ENCODE measurements around the gene PRTN3.
"Not testable (repeated sequence)": the region's sequence is repeated elsewhere in the genome, so short reads cannot be mapped to it uniquely, and the experiment has no call there.

PRTN3 gene

DNA sequence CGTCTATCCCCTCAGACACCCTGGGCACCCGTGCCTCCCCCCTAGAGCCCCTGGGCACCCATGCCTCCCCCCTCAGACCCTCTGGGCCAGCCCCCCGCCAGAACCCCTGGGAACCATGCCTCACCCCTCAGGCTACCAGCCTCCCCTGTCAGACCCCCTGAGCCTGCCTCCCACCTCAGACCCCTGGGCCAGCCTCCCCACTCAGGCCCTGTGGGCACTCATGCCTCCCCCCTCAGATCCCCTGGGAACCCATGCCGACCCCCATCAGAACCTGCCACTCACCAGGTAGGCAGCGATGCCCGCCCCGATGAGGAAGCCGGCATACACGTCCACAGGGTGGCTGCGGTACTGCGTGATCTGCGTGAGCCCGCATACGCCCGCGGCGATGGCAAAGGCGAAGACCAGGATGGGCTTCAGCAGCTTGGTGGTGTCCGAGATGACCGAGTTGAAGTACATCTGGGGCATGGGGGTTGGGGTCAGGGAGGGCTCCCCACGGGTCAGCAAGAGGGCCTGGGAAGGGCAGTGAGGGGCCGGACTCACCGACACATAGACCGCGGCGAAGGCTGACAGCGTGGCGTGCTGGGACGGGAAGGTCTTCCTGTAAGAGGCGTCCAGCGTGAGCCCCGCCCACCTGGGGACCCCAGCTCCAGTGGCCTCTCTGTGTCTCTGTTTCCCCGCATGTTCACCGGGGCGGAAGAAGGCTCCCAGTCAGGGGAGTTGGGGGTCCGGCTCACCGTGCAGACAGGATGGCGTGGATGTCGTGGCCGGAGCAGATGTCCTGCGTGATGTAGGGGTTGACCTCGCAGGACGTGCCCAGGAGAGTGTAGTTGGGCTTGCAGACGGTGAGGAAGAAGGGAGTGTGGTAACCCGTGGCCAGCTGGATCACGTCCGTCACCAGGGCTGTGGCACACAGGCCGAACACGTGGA, 26.4 kb upstream of the PRTN3 start:
- H3K27ac ChIP-seq (ENCODE audit: low read depth, low read length): no peak overlapping the region
- no peak overlapping the region for H2AK5ac ChIP-seq (ENCODE audit: low read length)
- no peak overlapping the region for H3K4me2 ChIP-seq (ENCODE audit: low read length)
- no peak overlapping the region for H3K23ac ChIP-seq (ENCODE audit: low read length)
- DNase-seq: no peak
- no CpG with 5 or more reads among the region's 49 CpGs for WGBS (ENCODE audit: extremely low coverage, insufficient coverage, low lambda C conversion rate)
- H3K27me3 ChIP-seq (ENCODE audit: insufficient read depth, low read length, poor library complexity): no peaks in the 10 kb centered on the region
- H3K36me3 ChIP-seq (ENCODE audit: control insufficient read depth, insufficient read depth, low read length): peaks cover 12% of the 10 kb centered on the region
- H3K4ac ChIP-seq (ENCODE audit: low read depth, low read length): no peak overlapping the region
- H2BK5ac ChIP-seq (ENCODE audit: low read length): no peak overlapping the region
- H3K79me1 ChIP-seq (ENCODE audit: low read length): no peaks in the 10 kb centered on the region
- H3K4me3 ChIP-seq (ENCODE audit: low read length): no peak overlapping the region
- H3K4me1 ChIP-seq (ENCODE audit: control insufficient read depth, low read depth, low read length): no peaks in the 10 kb centered on the region
- no peak overlapping the region for H4K5ac ChIP-seq (ENCODE audit: low read length)
- no peaks in the 10 kb centered on the region for H3K79me2 ChIP-seq (ENCODE audit: control insufficient read depth, insufficient read depth, low read length)
- no peak overlapping the region for H3K9ac ChIP-seq (ENCODE audit: low read length)
- H2BK120ac ChIP-seq (ENCODE audit: low read depth, low read length): no peak overlapping the region
- no peak overlapping the region for H3K18ac ChIP-seq (ENCODE audit: low read length)
- H4K8ac ChIP-seq (ENCODE audit: low read depth, low read length): no peak overlapping the region
- H2BK15ac ChIP-seq (replicated peaks; ENCODE audit: low read depth): no peak overlapping the region
- no peak overlapping the region for H3K56ac ChIP-seq (ENCODE audit: low read length)

DNA sequence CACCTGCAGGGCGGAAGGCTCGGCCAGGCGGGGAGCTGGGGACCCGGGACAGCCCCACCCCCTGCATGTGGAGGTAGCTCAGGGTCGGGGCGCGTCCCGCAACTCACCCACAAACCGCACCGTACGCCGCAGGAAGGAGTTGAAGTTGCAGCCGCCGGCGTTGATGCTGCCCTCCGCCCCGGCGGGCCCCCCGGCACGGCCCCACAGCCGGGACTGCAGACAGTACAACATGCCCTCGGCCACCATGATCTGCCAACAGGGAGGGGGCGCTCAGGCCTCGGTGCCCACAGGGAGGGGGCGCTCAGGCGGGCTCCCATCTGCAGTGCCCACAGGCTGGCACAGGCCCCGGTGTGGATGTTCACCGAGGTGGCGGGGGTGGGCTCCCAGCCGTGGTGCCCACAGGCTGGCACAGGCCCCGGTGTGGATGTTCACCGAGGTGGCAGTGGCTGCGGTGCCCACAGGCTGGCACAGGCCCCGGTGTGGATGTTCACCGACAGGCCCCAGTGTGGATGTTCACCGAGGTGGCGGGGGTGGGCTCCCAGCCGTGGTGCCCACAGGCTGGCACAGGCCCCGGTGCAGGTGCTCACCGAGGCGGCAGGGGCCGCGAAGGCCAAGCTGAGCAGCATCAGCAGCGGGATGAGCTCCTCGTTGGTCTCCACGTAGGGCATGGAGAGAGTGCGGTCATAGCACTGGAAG, 25.6 kb upstream of the PRTN3 start:
- DNase-seq: no peak
- no peaks in the 10 kb centered on the region for H3K4me1 ChIP-seq (ENCODE audit: control insufficient read depth, low read depth, low read length)
- H3K27me3 ChIP-seq (ENCODE audit: insufficient read depth, low read length, poor library complexity): no peaks in the 10 kb centered on the region
- H3K4ac ChIP-seq (ENCODE audit: low read depth, low read length): no peak overlapping the region
- no peak overlapping the region for H4K5ac ChIP-seq (ENCODE audit: low read length)
- H2AK5ac ChIP-seq (ENCODE audit: low read length): no peak overlapping the region
- H3K27ac ChIP-seq (ENCODE audit: low read depth, low read length): no peak overlapping the region
- no peak overlapping the region for H3K9ac ChIP-seq (ENCODE audit: low read length)
- WGBS (ENCODE audit: extremely low coverage, insufficient coverage, low lambda C conversion rate): no CpG with 5 or more reads among the region's 47 CpGs
- H3K18ac ChIP-seq (ENCODE audit: low read length): no peak overlapping the region
- H3K36me3 ChIP-seq (ENCODE audit: control insufficient read depth, insufficient read depth, low read length): peaks cover 10% of the 10 kb centered on the region
- H4K8ac ChIP-seq (ENCODE audit: low read depth, low read length): no peak overlapping the region
- H2BK15ac ChIP-seq (replicated peaks; ENCODE audit: low read depth): no peak overlapping the region
- no peak overlapping the region for H3K4me3 ChIP-seq (ENCODE audit: low read length)
- H2BK120ac ChIP-seq (ENCODE audit: low read depth, low read length): no peak overlapping the region
- no peak overlapping the region for H3K23ac ChIP-seq (ENCODE audit: low read length)
- H3K4me2 ChIP-seq (ENCODE audit: low read length): no peak overlapping the region
- H2BK5ac ChIP-seq (ENCODE audit: low read length): no peak overlapping the region
- H3K79me2 ChIP-seq (ENCODE audit: control insufficient read depth, insufficient read depth, low read length): no peaks in the 10 kb centered on the region
- H3K56ac ChIP-seq (ENCODE audit: low read length): no peak overlapping the region
- H3K79me1 ChIP-seq (ENCODE audit: low read length): no peaks in the 10 kb centered on the region

DNA sequence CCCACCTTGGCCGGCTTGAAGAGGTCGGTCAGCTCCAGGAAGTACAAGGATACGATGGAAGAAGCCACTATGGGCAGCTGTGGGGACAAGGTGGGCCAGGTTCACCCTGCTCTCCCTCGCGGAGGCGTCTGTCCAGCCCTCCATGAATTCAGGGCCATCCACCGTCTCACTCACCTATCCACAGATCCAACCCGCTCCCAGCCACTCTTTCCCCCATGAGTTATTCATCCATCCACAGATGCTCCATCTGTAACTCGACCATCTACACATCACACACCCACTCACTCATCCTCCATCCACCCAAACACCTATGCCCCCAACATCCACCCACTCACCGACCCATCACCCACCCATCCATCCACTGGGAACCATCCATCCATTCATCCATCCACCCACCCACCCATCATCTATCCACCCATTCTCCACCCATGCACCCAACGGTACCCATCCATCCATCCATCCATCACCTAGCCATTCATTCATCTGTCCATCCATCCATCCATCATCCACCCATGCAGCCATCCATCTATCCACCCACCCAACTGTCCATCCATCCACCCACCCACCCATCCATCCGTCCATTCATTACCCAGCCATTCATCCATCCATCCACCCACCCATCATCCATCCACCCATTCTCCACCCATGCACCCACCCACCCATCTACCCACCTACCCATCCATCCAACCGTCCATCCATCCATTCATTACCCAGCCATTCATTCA, 24.9 kb upstream of the PRTN3 start:
- WGBS (ENCODE audit: extremely low coverage, insufficient coverage, low lambda C conversion rate): 100% methylated on average over 1 of the region's 13 CpGs
- no peak overlapping the region for H4K5ac ChIP-seq (ENCODE audit: low read length)

DNA sequence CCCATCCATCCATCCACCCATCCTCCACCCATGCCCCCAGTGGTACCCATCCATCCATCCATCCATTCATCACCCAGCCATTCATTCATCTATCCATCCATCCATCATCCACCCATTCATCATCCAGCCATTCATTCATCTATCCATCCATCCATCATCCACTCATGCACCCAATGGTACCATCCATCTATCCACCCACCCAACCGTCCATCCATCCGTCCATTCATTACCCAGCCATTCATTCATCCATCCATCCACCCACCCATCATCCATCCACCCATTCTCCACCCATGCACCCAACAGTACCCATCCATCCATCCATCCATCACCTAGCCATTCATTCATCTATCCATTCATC, 24.3 kb upstream of the PRTN3 start:
- H3K9ac ChIP-seq (ENCODE audit: low read length): no peak overlapping the region
- H3K4me2 ChIP-seq (ENCODE audit: low read length): no peak overlapping the region
- H3K18ac ChIP-seq (ENCODE audit: low read length): no peak overlapping the region
- no peak overlapping the region for H3K4me3 ChIP-seq (ENCODE audit: low read length)
- peaks cover 8% of the 10 kb centered on the region for H3K36me3 ChIP-seq (ENCODE audit: control insufficient read depth, insufficient read depth, low read length)
- H3K27me3 ChIP-seq (ENCODE audit: insufficient read depth, low read length, poor library complexity): no peaks in the 10 kb centered on the region
- H3K4me1 ChIP-seq (ENCODE audit: control insufficient read depth, low read depth, low read length): no peaks in the 10 kb centered on the region
- no peak overlapping the region for H2AK5ac ChIP-seq (ENCODE audit: low read length)
- no peak overlapping the region for H2BK120ac ChIP-seq (ENCODE audit: low read depth, low read length)
- no peak overlapping the region for H3K27ac ChIP-seq (ENCODE audit: low read depth, low read length)
- no peak overlapping the region for H3K4ac ChIP-seq (ENCODE audit: low read depth, low read length)
- H2BK15ac ChIP-seq (replicated peaks; ENCODE audit: low read depth): no peak overlapping the region
- H4K5ac ChIP-seq (ENCODE audit: low read length): no peak overlapping the region
- no peaks in the 10 kb centered on the region for H3K79me2 ChIP-seq (ENCODE audit: control insufficient read depth, insufficient read depth, low read length)
- H3K56ac ChIP-seq (ENCODE audit: low read length): no peak overlapping the region
- H3K23ac ChIP-seq (ENCODE audit: low read length): no peak overlapping the region
- H4K8ac ChIP-seq (ENCODE audit: low read depth, low read length): no peak overlapping the region
- no peak overlapping the region for H2BK5ac ChIP-seq (ENCODE audit: low read length)
- WGBS (ENCODE audit: extremely low coverage, insufficient coverage, low lambda C conversion rate): 100% methylated on average over 2 of the region's 2 CpGs
- H3K79me1 ChIP-seq (ENCODE audit: low read length): no peaks in the 10 kb centered on the region
- no peak for DNase-seq

More for the DNA sequence above, 24.9 kb upstream of the PRTN3 start:
- Histone ChIP-seq H3K79me1 (ENCODE audit: low read length) (no peaks in the 10 kb centered on the region), H4K8ac (ENCODE audit: low read depth, low read length) (no peak overlapping the region), H2BK120ac (ENCODE audit: low read depth, low read length) (no peak overlapping the region), H3K27ac (ENCODE audit: low read depth, low read length) (no peak overlapping the region), H3K9ac (ENCODE audit: low read length) (no peak overlapping the region), H2BK15ac (replicated peaks; ENCODE audit: low read depth) (no peak overlapping the region), H2BK5ac (ENCODE audit: low read length) (no peak overlapping the region), H3K18ac (ENCODE audit: low read length) (no peak overlapping the region), H3K4me1 (ENCODE audit: control insufficient read depth, low read depth, low read length) (no peaks in the 10 kb centered on the region), H3K79me2 (ENCODE audit: control insufficient read depth, insufficient read depth, low read length) (no peaks in the 10 kb centered on the region), H2AK5ac (ENCODE audit: low read length) (no peak overlapping the region), H3K23ac (ENCODE audit: low read length) (no peak overlapping the region), H3K4me2 (ENCODE audit: low read length) (no peak overlapping the region), H3K4ac (ENCODE audit: low read depth, low read length) (no peak overlapping the region), H3K27me3 (ENCODE audit: insufficient read depth, low read length, poor library complexity) (no peaks in the 10 kb centered on the region), H3K36me3 (ENCODE audit: control insufficient read depth, insufficient read depth, low read length) (peaks cover 8% of the 10 kb centered on the region), H3K4me3 (ENCODE audit: low read length) (no peak overlapping the region), H3K56ac (ENCODE audit: low read length) (no peak overlapping the region)
- no peak for DNase-seq

DNA sequence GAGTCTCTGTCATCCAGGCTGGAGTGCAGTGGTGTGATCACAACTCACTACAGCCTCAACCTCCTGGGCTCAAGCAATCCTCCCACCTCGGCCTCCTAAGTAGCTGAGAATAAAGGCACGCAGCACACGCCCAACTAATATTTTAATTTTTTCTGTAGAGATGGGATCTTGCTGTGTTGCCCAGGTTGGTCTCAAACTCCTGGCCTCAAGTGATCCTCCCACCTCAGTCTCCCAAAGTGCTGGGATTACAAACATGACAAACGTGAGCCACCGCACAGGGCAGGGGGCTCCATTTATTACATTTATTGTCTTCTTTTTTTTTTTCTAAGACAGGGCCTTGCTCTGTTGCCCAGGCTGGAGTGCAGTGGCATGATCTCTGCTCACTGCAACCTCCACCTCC, 20.6 kb upstream of the PRTN3 start:
- H3K36me3 ChIP-seq (ENCODE audit: control insufficient read depth, insufficient read depth, low read length); H2BK15ac ChIP-seq (replicated peaks; ENCODE audit: low read depth); H3K56ac ChIP-seq (ENCODE audit: low read length); H3K4ac ChIP-seq (ENCODE audit: low read depth, low read length); H3K27ac ChIP-seq (ENCODE audit: low read depth, low read length); H3K79me2 ChIP-seq (ENCODE audit: control insufficient read depth, insufficient read depth, low read length); DNase-seq; H3K23ac ChIP-seq (ENCODE audit: low read length); H2BK120ac ChIP-seq (ENCODE audit: low read depth, low read length); H3K4me3 ChIP-seq (ENCODE audit: low read length); H3K18ac ChIP-seq (ENCODE audit: low read length); H3K27me3 ChIP-seq (ENCODE audit: insufficient read depth, low read length, poor library complexity); H3K9ac ChIP-seq (ENCODE audit: low read length); H4K5ac ChIP-seq (ENCODE audit: low read length); H4K8ac ChIP-seq (ENCODE audit: low read depth, low read length); H2BK5ac ChIP-seq (ENCODE audit: low read length); H3K4me2 ChIP-seq (ENCODE audit: low read length); H2AK5ac ChIP-seq (ENCODE audit: low read length); H3K79me1 ChIP-seq (ENCODE audit: low read length); H3K4me1 ChIP-seq (ENCODE audit: control insufficient read depth, low read depth, low read length): not testable (repeated sequence)
- WGBS (ENCODE audit: extremely low coverage, insufficient coverage, low lambda C conversion rate): no CpG with 5 or more reads among the region's 5 CpGs

All from mesendoderm (in vitro differentiated cells).